Activated T-cell treated with anti-CD3 and anti-CD28 coated beads for 24 hours (primary cell): ENCODE data around the gene ILF3.

Source experiments
- DNase-seq: peaks from one replicate; pipeline ENCODE4 v3.0.0-alpha.2; 2020; ENCODE audit warnings: low read depth

ILF3 gene

DNA sequence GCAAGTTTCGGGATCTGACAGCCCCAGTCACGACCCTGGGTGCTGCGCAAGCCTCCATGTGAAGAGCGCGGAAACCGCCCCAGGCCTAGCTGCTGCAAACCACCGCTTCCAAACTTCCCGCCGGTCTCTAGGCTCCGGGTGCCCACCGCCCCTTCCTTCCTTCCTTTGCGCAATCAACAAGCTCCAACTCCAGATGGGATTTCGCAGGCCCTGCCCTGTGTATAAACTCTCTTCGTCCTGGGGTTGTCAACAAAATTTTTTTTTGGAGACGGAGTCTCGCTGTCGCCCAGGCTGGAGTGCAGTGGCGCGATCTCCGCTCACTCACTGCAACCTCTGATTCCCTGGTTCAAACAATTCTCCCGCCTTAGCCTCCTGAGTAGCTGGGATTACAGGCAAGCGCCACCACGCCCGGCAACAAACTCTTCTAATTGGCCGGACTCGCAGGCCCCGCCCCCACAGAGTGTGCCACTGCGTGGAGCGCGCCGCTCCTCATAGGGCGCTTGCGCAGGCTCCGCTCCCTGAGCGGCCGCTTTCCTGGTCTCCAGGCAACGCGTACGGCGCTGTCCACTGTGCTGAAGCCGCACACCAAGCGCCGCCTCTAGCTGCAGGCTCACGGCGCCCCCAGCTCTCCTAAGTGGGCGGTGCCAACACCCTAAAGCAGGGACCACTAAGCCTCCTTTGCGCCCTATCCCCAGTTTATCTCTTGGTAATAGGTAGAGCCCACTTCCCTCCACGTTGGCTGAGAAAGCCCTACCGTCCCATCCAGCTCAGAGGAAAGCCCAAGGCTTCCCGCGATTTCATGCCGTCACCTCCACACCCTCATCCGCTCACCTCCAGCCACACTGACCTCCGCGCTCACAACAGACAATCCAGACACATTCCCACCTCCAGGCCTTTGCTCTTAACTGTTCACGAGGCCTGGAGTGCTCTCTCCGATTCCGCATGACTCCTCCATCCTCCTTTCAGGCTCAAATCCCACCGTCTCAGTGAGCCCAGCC is 41.6 kb downstream of the ILF3 start:
- peak; percentile 87 for DNase-seq

DNA sequence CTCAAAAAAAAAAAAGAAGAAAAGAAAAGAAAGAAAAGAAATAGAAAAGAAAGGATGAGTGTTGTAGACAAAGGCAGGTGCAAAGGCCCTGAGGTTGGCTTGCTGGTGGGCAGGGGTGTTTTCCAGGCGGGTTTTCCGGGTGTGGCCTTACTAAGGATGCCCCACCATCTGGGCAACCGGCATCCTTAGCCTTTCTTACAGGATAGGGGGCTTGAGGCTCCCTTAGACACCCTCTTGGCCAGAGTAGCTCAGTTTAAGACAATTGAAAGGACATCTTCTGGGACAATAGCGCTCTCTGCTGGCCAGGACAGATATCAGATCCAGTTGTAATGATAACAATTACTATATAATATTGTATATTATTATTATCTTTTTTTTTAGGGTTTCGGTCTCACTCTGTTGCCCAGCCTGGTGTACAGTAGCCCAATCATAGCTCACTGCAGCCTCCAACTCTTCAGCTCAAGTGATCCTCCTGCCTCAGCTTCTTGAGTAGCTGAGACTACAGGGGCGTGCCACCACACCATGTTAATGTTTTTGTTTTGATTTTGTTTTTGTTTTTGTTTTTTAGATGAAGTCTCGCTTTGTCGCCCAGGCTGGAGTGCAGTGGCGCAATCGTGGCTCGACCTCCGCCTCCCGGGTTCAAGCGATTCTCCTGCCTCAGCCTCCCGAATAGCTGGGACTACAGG is 45.6 kb downstream of the ILF3 start:
- peak; percentile 52 for DNase-seq

DNA sequence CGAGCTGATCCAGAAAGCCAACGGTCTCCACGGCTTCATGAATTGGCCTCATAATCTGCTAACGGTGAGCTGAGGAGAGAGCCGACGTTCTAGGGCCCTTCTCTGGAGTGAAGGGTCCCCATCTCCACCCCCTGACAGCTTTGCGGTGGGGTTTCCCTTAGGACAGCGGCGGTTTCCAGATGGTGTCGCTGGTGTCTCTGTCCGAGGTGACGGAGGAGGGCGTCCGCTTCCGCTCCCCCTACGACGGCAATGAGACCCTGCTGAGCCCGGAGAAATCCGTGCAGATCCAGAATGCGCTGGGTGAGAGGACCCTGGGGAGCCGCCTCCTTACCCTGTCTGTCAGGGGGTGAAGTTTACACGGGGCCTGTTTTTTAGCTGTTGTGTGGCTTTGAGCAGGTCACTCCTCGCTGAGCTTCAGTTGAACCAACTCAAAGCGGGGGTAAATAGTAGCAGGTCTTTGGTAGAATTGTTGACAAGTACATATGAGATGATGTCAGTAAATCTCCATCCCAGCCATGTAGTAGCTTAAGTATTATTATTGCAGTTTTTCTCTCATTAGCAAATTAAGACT is 47.9 kb downstream of the ILF3 start:
- peak; percentile 17 for DNase-seq

DNA sequence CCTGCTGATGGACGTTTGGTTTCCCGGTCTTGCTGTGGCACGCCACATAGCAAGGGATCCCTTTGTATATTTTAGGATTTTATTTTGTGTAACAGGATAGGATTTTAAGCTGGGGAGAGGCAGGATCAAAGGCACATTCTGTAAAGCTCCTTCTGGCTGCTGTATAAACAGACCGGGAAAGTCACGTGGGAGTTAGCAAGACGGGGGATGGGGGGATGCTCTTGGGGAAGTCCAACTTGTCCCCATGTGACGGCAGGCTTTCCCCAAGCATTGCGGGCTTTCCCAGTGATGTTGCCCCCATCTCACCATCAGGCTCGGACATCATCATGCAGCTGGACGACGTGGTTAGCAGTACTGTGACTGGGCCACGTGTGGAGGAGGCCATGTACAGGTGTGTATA is 52.8 kb downstream of the ILF3 start:
- no peak for DNase-seq

- DNase-seq: no peak
These were observed 53.3 kb downstream of the ILF3 start for GRCh38 chr19:10707440-10707839.

DNA sequence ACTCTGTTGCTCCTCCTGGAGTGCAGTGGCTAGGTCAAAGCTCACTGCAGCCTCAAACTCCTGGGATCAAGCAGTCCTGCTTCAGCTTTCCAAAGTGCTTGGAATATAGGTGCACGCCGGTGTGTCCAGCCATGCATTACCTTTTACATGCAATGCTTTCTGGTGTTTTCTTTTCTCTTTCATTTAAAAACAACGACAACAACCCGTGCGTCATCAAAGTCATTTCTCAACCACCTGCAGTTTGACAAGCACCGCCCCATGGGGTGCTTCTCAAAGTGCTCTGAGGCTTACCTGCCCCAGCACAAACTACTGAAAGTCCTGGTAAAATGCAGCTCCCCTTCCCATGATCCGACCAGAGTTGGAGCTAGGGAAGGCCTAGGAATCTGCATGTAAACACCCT is 54.1 kb downstream of the ILF3 start:
- DNase-seq: no peak

GRCh38 chr19:10712045-10712444 is 57.9 kb downstream of the ILF3 start:
- DNase-seq: no peak

DNA sequence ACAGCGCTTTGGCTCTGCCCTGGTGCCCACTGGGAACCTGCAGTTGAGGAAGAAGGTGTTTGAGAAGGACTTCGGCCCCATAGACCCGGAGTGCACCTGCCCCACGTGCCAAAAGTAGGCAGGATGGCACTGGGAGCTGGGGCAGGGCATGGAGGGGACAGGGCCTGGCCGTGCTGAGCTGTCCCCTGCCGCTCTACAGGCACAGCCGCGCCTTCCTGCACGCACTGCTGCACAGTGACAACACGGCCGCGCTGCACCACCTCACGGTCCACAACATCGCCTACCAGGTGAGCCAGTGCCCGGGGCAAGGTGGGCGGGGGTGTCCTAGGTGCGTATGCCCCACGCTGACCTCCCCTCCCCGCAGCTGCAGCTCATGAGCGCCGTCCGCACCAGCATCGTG is 58.6 kb downstream of the ILF3 start:
- DNase-seq: no peak

GRCh38 chr19:10713317-10713716 is 59.2 kb downstream of the ILF3 start:
- DNase-seq: no peak

DNA sequence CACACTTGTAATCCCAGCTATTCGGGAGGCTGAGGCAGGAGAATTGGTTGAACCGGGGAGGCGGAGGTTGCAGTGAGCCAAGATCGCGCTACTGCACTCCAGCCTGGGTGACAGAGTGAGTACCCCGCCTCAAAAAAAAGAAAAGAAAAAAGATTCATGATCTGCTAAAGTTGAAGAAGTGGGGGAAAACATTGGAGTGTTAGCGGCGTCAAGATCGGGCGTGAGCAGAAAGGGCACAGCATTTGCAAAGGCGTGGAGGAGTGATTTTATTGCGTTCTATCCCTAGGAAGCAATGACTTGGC is 62.9 kb downstream of the ILF3 start:
- DNase-seq: no peak

- DNase-seq: peak; percentile 97
These were observed 63.4 kb downstream of the ILF3 start, which contains the start of gene DNM2 for GRCh38 chr19:10717356-10718204. Gene DNM2 (plus strand): TSS chr19:10718079. CDS start chr19:10718243, 164 bp downstream.

DNA sequence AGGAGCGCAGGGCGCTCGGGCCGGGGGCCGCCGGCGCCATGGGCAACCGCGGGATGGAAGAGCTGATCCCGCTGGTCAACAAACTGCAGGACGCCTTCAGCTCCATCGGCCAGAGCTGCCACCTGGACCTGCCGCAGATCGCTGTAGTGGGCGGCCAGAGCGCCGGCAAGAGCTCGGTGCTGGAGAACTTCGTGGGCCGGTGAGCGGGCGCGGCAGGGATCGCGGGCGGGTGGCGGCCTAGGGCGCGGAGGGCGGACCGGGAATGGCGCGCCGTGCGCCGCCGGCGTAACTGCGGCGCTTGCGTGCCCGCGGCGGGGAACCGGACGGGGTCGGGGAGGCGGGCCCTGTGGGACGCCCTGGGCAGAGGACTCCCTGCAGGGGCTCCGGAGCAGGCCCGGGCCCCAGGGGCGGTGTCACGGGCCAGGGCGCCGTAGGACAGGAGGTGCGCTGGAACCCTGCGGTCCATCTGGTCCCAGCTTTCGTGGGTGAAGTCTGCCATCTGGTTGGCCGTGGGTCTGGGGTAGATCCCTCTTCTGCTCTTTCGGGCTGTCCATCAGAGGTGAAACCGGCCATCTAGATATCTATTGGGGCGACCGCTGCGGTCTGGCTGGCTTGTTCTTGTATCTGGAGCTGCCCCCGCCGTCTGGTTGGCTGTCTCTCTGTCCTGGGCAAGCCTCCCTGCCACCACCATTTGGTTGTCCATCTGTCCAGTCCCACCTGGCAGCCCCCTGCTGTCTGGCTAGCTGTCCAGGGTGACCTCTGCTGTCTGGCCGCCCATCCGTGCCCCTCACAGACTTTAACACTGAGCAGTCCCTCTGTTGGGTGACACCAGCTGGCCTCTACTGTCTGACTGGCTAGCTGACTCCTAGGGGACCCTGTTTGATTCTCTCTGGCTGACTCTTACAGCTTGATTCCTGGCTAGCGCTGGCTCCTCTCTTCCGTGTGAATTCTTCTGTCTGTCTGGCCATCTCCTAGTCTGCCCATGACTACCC is 64.4 kb downstream of the ILF3 start:
- DNase-seq: peak; percentile 39

DNA sequence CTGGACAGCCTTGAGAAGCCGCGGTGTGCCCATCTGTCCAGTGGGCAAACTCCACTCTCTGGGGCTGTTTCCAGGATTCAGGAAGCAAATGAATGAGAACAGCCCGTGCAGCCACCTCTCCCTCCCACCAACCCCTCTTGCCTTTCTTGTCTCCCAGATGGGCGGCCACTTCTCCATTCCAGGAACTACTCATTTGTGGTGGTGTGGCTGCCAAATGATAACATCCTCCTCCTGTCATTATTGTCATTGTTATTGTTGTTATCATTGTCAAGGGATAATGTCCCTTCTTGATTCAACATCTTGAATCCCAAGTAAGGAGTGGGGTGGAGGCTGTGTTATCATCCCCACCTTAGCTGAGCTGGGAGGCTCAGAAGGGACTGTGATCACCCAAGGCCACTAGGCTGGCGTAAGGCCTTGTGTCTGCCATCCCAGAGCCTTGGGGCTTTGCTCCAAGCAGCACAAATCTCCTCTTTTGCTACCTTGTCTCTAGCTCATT is 65.4 kb downstream of the ILF3 start:
- no peak for DNase-seq

DNA sequence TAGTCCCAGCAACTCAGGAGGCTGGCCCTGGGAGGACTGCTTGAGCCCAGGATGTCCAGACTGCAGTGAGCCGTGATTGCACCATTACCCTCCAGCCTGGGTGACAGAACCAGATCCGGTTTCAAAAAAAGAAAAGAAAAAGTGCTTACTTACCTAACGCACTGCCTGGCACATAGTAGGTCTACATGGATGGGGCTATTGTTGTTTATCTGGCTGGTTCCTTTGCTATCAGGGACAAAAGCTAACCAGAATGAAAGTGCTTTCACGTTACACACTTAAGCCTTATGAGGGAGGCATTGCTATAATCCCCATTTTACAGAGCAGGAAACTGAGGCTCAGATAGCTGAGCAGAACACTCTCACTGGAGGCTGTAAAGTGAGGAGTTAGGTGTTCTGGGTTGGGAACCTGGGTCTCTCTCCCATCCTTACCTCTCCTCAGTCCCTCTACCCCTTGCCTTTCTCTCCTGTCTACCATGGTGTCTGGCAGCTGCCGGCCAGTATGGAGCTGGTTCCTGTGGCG is 66.5 kb downstream of the ILF3 start:
- no peak for DNase-seq

DNA sequence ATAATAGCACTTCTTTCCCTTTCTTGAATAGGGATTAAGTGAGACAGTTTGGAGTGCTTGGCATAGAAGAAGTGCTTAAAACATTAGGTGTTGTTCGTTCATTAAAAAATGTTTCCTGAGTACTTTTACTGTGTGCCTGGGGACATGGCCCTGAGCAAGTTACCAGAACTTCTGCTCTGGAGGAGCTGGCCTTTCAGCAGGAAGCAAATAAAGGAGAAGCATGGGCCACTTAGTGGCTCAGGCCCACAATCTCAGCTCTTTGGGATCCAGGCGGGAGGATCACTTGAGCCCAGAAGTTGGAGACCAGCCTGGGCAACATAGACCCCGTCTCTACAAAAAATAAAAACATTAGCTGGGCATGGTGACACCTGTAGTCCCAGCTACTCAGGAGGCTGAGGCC is 69.4 kb downstream of the ILF3 start:
- DNase-seq: no peak

DNA sequence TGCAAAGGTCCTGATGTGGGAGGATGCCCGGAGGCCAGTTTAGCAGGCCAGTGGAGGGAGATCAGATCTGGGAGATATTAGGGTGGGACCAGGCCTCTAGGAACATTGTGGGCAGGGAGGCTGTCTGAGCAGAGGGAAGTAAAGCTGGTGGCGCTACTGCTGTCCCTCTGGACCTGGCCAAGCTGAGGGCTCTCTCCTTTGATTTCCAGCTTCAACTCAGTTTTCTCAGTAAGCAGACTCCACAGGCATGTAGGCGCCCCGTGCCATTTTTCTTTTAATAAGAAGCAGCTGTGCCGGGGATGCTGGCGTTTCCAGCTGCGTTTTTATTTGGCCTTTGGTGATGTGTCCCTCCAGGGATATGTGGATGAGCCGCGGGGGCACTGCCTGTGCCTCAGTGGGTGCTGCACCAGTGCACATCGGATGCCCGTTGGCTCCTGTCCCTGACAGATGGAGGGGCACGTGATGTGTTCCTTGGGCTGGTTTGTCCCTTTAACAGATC is 70.5 kb downstream of the ILF3 start:
- DNase-seq: no peak

DNA sequence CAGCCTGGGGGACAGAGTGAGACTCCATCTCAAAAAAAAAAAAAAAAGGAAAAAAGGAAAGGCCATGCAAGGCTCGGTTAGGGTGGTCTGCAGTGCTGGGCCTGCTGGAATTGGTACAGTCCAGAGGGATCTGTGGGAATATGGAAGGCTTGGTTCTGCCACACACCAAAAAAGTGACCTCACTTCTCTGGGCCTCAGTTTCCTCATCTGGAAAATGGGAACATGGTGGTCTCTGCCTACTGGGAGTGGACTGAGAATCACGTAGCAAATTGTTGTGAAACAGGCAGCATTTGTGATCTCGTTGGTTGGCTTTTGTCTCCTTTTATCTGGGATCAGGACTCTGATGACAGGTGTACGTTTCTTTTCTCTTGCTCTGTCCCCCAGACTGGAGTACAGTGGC is 71.3 kb downstream of the ILF3 start:
- DNase-seq: no peak

GRCh38 chr19:10726268-10726667 is 72.1 kb downstream of the ILF3 start:
- no peak for DNase-seq

GRCh38 chr19:10727685-10728201 is 73.6 kb downstream of the ILF3 start:
- no peak for DNase-seq

- no peak for DNase-seq
These were observed 75.3 kb downstream of the ILF3 start for GRCh38 chr19:10729411-10729810.
